Dermis microvascular lymphatic vessel endothelial cell (primary cell): ENCODE data around the gene RBM20. TPM values are rescaled to one million over a fixed set of nuclear protein-coding genes. Genes with fewer than 3 reads are reported as not detected.
"Not testable (repeated sequence)": the region's sequence is repeated elsewhere in the genome, so short reads cannot be mapped to it uniquely, and the experiment has no call there.

Experiments
- DNase-seq, 2 donors: peaks; one replicate each; pipeline versions ENCODE4 v3.0.0 to v3.0.0-alpha.2; 2010; ENCODE audit warnings: low read depth in 2 of 2
- total RNA-seq: library from RNA; depleted of rRNA; stranded (reverse); fragments of >200 nt; gene quantifications from 2 replicates; pipeline ENCODE4 v1.2.1, GENCODE V29; 2014

RBM20 gene
- total RNA-seq, 1 donor from 2014 or later, result 0.77 TPM

GRCh38 chr10:110625356-110625894, 18.7 kb upstream of the RBM20 start:
- DNase-seq, result no peak

- no peak for DNase-seq
These were observed 17.9 kb upstream of the RBM20 start for GRCh38 chr10:110625951-110626855.

GRCh38 chr10:110628161-110628560, 16.0 kb upstream of the RBM20 start:
- DNase-seq, result no peak

- peak; percentile 20 to 24 for DNase-seq
These were observed 14.4 kb upstream of the RBM20 start for GRCh38 chr10:110629680-110630191.

- no peak for DNase-seq
These were observed 12.2 kb upstream of the RBM20 start for GRCh38 chr10:110631934-110632333.

GRCh38 chr10:110632591-110633215, 11.4 kb upstream of the RBM20 start:
- DNase-seq, result no peak

GRCh38 chr10:110634527-110635209, 9.5 kb upstream of the RBM20 start:
- no peak for DNase-seq

GRCh38 chr10:110636572-110636931, 7.6 kb upstream of the RBM20 start:
- no peak for DNase-seq

GRCh38 chr10:110636932-110637557, 7.1 kb upstream of the RBM20 start:
- no peak for DNase-seq

- DNase-seq, result no peak
These were observed 6.5 kb upstream of the RBM20 start for GRCh38 chr10:110637558-110638053.

- DNase-seq, result no peak
These were observed 5.8 kb upstream of the RBM20 start for GRCh38 chr10:110638319-110638718.

GRCh38 chr10:110639046-110639445, 5.1 kb upstream of the RBM20 start:
- not testable (repeated sequence) for DNase-seq

- DNase-seq, result not testable (repeated sequence)
These were observed 4.3 kb upstream of the RBM20 start for GRCh38 chr10:110639858-110640257.

- DNase-seq, result peak in 1 of 2 donors; percentile 30
These were observed 2.9 kb upstream of the RBM20 start for GRCh38 chr10:110641256-110641655.

- DNase-seq, result no peak
These were observed 1.7 kb upstream of the RBM20 start for GRCh38 chr10:110642204-110643034.

- no peak for DNase-seq
These were observed 992 bp upstream of the RBM20 start for GRCh38 chr10:110643035-110643652.

- no peak for DNase-seq
These were observed 694 bp downstream of the RBM20 start for GRCh38 chr10:110644598-110645462.

GRCh38 chr10:110646417-110647135, 2.4 kb downstream of the RBM20 start:
- DNase-seq, result no peak
